ENCODE measurements around the gene FXYD5.
A peak's percentile ranks its signal among the peaks of the same experiment; 100 is the strongest.

Gene FXYD5

GRCh38 chr19:35206855-35207254 is 52.3 kb downstream of the FXYD5 start:
- H3K4me1 ChIP-seq (ENCODE audit: low read length): peaks cover 43% of the 10 kb centered on the region
- TF ChIP-seq EZH2 (optimal IDR thresholded peaks at IDR 0.05; ENCODE audit: low read depth, low read length): no peak
- TF ChIP-seq EZH2phosphoT487 (IDR thresholded peaks at IDR 0.05; ENCODE audit: low read length): no peak
- no peak for TF ChIP-seq CTCF (IDR thresholded peaks at IDR 0.05; ENCODE audit: low read length)
- no peak overlapping the region for H2AFZ ChIP-seq (ENCODE audit: low read length)
- peak overlapping the region; percentile 93 for H3K27ac ChIP-seq (ENCODE audit: low read length)
- H3K9ac ChIP-seq (ENCODE audit: low read length): peak overlapping the region; percentile 83
- H3K79me2 ChIP-seq (ENCODE audit: low read length): no peaks in the 10 kb centered on the region
- no peak for DNase-seq
- no peaks in the 10 kb centered on the region for H3K36me3 ChIP-seq (replicated peaks; ENCODE audit: insufficient read depth, low read length)
- H3K4me2 ChIP-seq (ENCODE audit: low read depth, low read length): peak overlapping the region; percentile 62
- H4K20me1 ChIP-seq (ENCODE audit: insufficient read depth, low read length): no peaks in the 10 kb centered on the region
- no peaks in the 10 kb centered on the region for H3K27me3 ChIP-seq (replicated peaks; ENCODE audit: insufficient read depth, low read length)
- H3K9me3 ChIP-seq (replicated peaks; ENCODE audit: insufficient read depth, low read length): no peaks in the 10 kb centered on the region
- H3K4me3 ChIP-seq (ENCODE audit: low read length): peak overlapping the region; percentile 46
- peaks cover 31% of the 10 kb centered on the region for H3F3A ChIP-seq (ENCODE audit: insufficient read depth, low read length)
- no peaks in the 10 kb centered on the region for H3K9me2 ChIP-seq (replicated peaks; ENCODE audit: insufficient read depth, low read length)

GRCh38 chr19:35207391-35207871 is 52.9 kb downstream of the FXYD5 start:
- TF ChIP-seq EZH2phosphoT487 (IDR thresholded peaks at IDR 0.05; ENCODE audit: low read length) (no peak), CTCF (IDR thresholded peaks at IDR 0.05; ENCODE audit: low read length) (no peak), EZH2 (optimal IDR thresholded peaks at IDR 0.05; ENCODE audit: low read depth, low read length) (no peak)
- peaks cover 48% of the 10 kb centered on the region for H3K4me1 ChIP-seq (ENCODE audit: low read length)
- H3K27me3 ChIP-seq (replicated peaks; ENCODE audit: insufficient read depth, low read length): no peaks in the 10 kb centered on the region
- no peaks in the 10 kb centered on the region for H3K9me3 ChIP-seq (replicated peaks; ENCODE audit: insufficient read depth, low read length)
- H3K4me3 ChIP-seq (ENCODE audit: low read length): no peak overlapping the region
- peak overlapping the region; percentile 83; the same call in 1 of the 2 replicates for H3K9ac ChIP-seq (ENCODE audit: low read length)
- no peaks in the 10 kb centered on the region for H4K20me1 ChIP-seq (ENCODE audit: insufficient read depth, low read length)
- H3K36me3 ChIP-seq (replicated peaks; ENCODE audit: insufficient read depth, low read length): no peaks in the 10 kb centered on the region
- H3F3A ChIP-seq (ENCODE audit: insufficient read depth, low read length): peaks cover 31% of the 10 kb centered on the region
- H2AFZ ChIP-seq (ENCODE audit: low read length): no peak overlapping the region
- peak; percentile 51 for DNase-seq
- H3K27ac ChIP-seq (ENCODE audit: low read length): peak overlapping the region; percentile 93
- peak overlapping the region; percentile 62; the same call in 1 of the 2 replicates for H3K4me2 ChIP-seq (ENCODE audit: low read depth, low read length)
- H3K9me2 ChIP-seq (replicated peaks; ENCODE audit: insufficient read depth, low read length): no peaks in the 10 kb centered on the region
- no peaks in the 10 kb centered on the region for H3K79me2 ChIP-seq (ENCODE audit: low read length)

- no peaks in the 10 kb centered on the region for H4K20me1 ChIP-seq (ENCODE audit: insufficient read depth, low read length)
- peak overlapping the region; percentile 93 for H3K27ac ChIP-seq (ENCODE audit: low read length)
- peaks cover 31% of the 10 kb centered on the region for H3F3A ChIP-seq (ENCODE audit: insufficient read depth, low read length)
- peak overlapping the region; percentile 83; the same call in 1 of the 2 replicates for H3K9ac ChIP-seq (ENCODE audit: low read length)
- H3K9me3 ChIP-seq (replicated peaks; ENCODE audit: insufficient read depth, low read length): no peaks in the 10 kb centered on the region
- no peaks in the 10 kb centered on the region for H3K9me2 ChIP-seq (replicated peaks; ENCODE audit: insufficient read depth, low read length)
- H2AFZ ChIP-seq (ENCODE audit: low read length): no peak overlapping the region
- H3K4me3 ChIP-seq (ENCODE audit: low read length): no peak overlapping the region
- H3K4me1 ChIP-seq (ENCODE audit: low read length): peaks cover 54% of the 10 kb centered on the region
- H3K4me2 ChIP-seq (ENCODE audit: low read depth, low read length): peak overlapping the region; percentile 62; the same call in 1 of the 2 replicates
- TF ChIP-seq EZH2 (optimal IDR thresholded peaks at IDR 0.05; ENCODE audit: low read depth, low read length) (no peak), CTCF (IDR thresholded peaks at IDR 0.05; ENCODE audit: low read length) (no peak), EZH2phosphoT487 (IDR thresholded peaks at IDR 0.05; ENCODE audit: low read length) (no peak)
- no peak for DNase-seq
- H3K79me2 ChIP-seq (ENCODE audit: low read length): no peaks in the 10 kb centered on the region
- H3K36me3 ChIP-seq (replicated peaks; ENCODE audit: insufficient read depth, low read length): no peaks in the 10 kb centered on the region
- H3K27me3 ChIP-seq (replicated peaks; ENCODE audit: insufficient read depth, low read length): no peaks in the 10 kb centered on the region
Measured at GRCh38 chr19:35208121-35208520, 53.6 kb downstream of the FXYD5 start.

All from MM.1S (cell line).